PC-9 (cell line): ENCODE measurements around the gene CEP112. TPM values are rescaled to one million over a fixed set of nuclear protein-coding genes. Genes with fewer than 3 reads are reported as not detected.

ENCODE experiments used
- BruUV-seq: library from RNA; stranded (reverse); fragments of 400-500 nt; replicated peaks from 2 replicates; lab custom pipeline; 2021; lab: Mats Ljungman, UMichigan
- CTCF ChIA-PET: fragments of 300-600 bp; sonication (Branson Sonifier 250); formaldehyde crosslinking; loops from one replicate; lab custom pipeline; 2022; ENCODE audit warnings: antibody characterized with exemption; lab: Charles Lee
- POLR2A ChIA-PET: fragments of 300-600 bp; sonication (Branson Sonifier 250); formaldehyde crosslinking; loops from one replicate; lab custom pipeline; 2022; ENCODE audit warnings: antibody characterized with exemption; ENCODE audit not compliant: unreplicated experiment; lab: Charles Lee
- DNase-seq, 2 experiments: peaks; one replicate each; pipeline versions ENCODE4 v3.0.0 to v3.0.0-alpha.2; 2015 to 2022; ENCODE audit warnings: mixed read lengths in 1 of 2
- H2AFZ ChIP-seq: fragments of 200-600 bp; sonication (generic); 2 replicates; pipeline ENCODE4 v1.8.1; 2017; ENCODE audit warnings: antibody characterized with exemption
- H3F3A ChIP-seq: fragments of 200-600 bp; sonication (generic); 2 replicates; pipeline ENCODE4 v1.8.1; 2017; ENCODE audit warnings: antibody characterized with exemption, mild to moderate bottlenecking, low read depth; ENCODE audit not compliant: insufficient read depth
- H3K27ac ChIP-seq: fragments of 200-600 bp; sonication (generic); 2 replicates; pipeline ENCODE4 v1.6.1; 2016; ENCODE audit warnings: mixed run types
- H3K27me3 ChIP-seq: fragments of 200-600 bp; sonication (generic); 2 replicates; pipeline ENCODE4 v1.6.1; 2016; ENCODE audit warnings: low read depth, mixed run types; ENCODE audit not compliant: insufficient read depth
- H3K36me3 ChIP-seq: fragments of 200-600 bp; sonication (generic); 2 replicates; pipeline ENCODE4 v1.6.1; 2016; ENCODE audit warnings: low read depth, mixed run types
- H3K4me1 ChIP-seq: fragments of 200-600 bp; sonication (generic); replicated peaks from 2 replicates; pipeline ENCODE4 v1.6.1; 2016; ENCODE audit warnings: mixed run types; ENCODE audit not compliant: insufficient read depth
- H3K4me2 ChIP-seq: fragments of 200-600 bp; sonication (generic); 2 replicates; pipeline ENCODE4 v1.6.1; 2017; ENCODE audit warnings: mixed run types
- H3K4me3 ChIP-seq: fragments of 200-600 bp; sonication (generic); 2 replicates; pipeline ENCODE4 v1.6.1; 2016; ENCODE audit warnings: mixed run types
- H3K79me2 ChIP-seq: fragments of 200-600 bp; sonication (generic); 2 replicates; pipeline ENCODE4 v1.6.1; 2017; ENCODE audit warnings: low read depth, mixed run types
- H3K9me2 ChIP-seq: fragments of 200-600 bp; sonication (generic); 2 replicates; pipeline ENCODE4 v1.8.1; 2017; ENCODE audit warnings: mild to moderate bottlenecking; ENCODE audit not compliant: insufficient read depth
- H3K9me3 ChIP-seq: fragments of 200-600 bp; sonication (generic); 2 replicates; pipeline ENCODE4 v1.8.1; 2016; ENCODE audit warnings: low read depth; ENCODE audit not compliant: insufficient read depth
- H4K20me1 ChIP-seq: fragments of 200-600 bp; sonication (generic); 2 replicates; pipeline ENCODE4 v1.8.1; 2017; ENCODE audit not compliant: insufficient read depth
- EZH2 ChIP-seq: fragments of 200-600 bp; sonication (generic); IDR thresholded peaks from 2 replicates; pipeline ENCODE4 v1.8.0; 2017; ENCODE audit warnings: antibody characterized with exemption, low read depth
- intact Hi-C: fragments of 100-400 bp; cut with micrococcal nuclease; formaldehyde crosslinking; loops from one replicate; pipeline ENCODE4 v1.10.0; 2022; ENCODE audit not compliant: unreplicated experiment
- total RNA-seq: library from RNA; stranded (reverse); gene quantifications from 2 replicates; pipeline ENCODE4 v1.2.3, GENCODE V29; 2021
- TF ChIP-seq, protein P1 (sequence below): fragments of 200-600 bp; sonication (generic); conservative IDR thresholded peaks from 2 replicates; pipeline ENCODE4 v1.6.1; 2017; ENCODE audit warnings: mixed run types, antibody characterized with exemption, mild to moderate bottlenecking, moderate library complexity

Gene CEP112
- total RNA-seq, 1 experiment from 2014 or later: 4.3 TPM

DNA sequence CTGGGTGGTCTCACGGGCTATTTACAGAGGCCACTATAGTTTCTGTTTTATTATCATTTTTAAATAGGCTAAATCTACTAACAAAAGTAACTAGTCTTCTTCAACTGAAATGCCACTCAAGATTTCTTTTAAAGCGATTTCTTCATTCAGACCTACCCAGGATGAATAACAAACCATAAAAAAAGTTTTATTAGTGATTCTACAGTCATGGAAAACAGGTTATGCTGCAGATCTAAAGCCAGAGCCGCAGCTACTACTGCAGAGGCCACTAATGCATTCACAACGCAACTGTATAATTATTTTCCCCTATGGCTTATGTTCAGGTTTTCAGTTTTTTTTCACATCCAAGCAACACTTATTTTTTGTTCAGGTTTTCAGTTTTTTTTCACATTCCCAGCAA is 494.3 kb downstream of the CEP112 start:
- H3K79me2 ChIP-seq: no peaks in the 10 kb centered on the region
- H3K9me3 ChIP-seq: no peaks in the 10 kb centered on the region
- no peak for DNase-seq
- no peak overlapping the region for H3K4me2 ChIP-seq
- H3K9me2 ChIP-seq: no peaks in the 10 kb centered on the region
- H3K4me3 ChIP-seq: no peak overlapping the region
- H3F3A ChIP-seq: no peaks in the 10 kb centered on the region
- H2AFZ ChIP-seq: no peak overlapping the region
- no peaks in the 10 kb centered on the region for H3K36me3 ChIP-seq
- no peak overlapping the region for H3K27ac ChIP-seq
- no TSS peak for BruUV-seq
- H3K27me3 ChIP-seq: no peaks in the 10 kb centered on the region
- ChIA-PET CTCF (no interaction called here), POLR2A (no interaction called here)
- no peaks in the 10 kb centered on the region for H3K4me1 ChIP-seq
- H4K20me1 ChIP-seq: no peaks in the 10 kb centered on the region
- intact Hi-C loops: no loop called here
- TF ChIP-seq, protein P1, sequence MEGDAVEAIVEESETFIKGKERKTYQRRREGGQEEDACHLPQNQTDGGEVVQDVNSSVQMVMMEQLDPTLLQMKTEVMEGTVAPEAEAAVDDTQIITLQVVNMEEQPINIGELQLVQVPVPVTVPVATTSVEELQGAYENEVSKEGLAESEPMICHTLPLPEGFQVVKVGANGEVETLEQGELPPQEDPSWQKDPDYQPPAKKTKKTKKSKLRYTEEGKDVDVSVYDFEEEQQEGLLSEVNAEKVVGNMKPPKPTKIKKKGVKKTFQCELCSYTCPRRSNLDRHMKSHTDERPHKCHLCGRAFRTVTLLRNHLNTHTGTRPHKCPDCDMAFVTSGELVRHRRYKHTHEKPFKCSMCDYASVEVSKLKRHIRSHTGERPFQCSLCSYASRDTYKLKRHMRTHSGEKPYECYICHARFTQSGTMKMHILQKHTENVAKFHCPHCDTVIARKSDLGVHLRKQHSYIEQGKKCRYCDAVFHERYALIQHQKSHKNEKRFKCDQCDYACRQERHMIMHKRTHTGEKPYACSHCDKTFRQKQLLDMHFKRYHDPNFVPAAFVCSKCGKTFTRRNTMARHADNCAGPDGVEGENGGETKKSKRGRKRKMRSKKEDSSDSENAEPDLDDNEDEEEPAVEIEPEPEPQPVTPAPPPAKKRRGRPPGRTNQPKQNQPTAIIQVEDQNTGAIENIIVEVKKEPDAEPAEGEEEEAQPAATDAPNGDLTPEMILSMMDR: no peak
- TF ChIP-seq EZH2: no peak

DNA sequence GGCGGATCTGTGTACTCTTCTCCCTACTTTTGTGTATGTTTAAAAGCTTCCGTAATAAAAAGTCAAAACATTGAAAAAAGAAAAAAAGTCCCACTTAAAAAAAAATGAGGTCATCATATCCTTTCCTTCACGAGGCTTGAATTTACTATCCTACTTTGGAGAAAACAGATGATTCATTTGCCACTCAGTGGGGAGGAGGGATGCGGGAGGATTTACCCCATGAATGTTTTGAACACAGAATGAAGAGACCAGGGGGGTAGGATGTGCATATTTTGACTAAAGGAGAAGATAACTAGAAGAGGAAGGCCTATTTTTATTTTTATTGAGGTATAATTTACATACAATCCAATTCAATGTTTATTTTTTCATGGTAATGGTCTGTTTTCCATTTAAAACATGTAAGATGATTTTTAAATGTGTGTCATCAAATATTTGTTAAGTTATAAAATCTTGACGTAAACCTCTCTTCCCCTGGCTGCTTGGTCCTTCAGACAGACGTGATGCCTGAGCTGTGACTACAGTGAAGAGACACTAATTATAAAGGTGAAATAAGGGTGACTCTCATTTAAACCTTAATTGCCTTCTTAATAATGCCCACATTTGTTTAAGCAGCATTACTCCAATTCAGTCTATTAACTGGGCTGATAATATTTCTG is 495.1 kb downstream of the CEP112 start:
- Histone ChIP-seq H3K4me2 (no peak overlapping the region), H3K27ac (no peak overlapping the region), H3K36me3 (no peaks in the 10 kb centered on the region), H4K20me1 (no peaks in the 10 kb centered on the region), H3K27me3 (no peaks in the 10 kb centered on the region), H3K4me1 (no peaks in the 10 kb centered on the region), H3F3A (no peaks in the 10 kb centered on the region), H2AFZ (no peak overlapping the region), H3K79me2 (no peaks in the 10 kb centered on the region), H3K4me3 (no peak overlapping the region), H3K9me3 (no peaks in the 10 kb centered on the region), H3K9me2 (no peaks in the 10 kb centered on the region)
- intact Hi-C loops: no loop called here
- BruUV-seq: no TSS peak
- POLR2A ChIA-PET: no interaction called here
- no peak for TF ChIP-seq EZH2
- TF ChIP-seq, protein P1: no peak
- no peak for DNase-seq
- CTCF ChIA-PET: no interaction called here

DNA sequence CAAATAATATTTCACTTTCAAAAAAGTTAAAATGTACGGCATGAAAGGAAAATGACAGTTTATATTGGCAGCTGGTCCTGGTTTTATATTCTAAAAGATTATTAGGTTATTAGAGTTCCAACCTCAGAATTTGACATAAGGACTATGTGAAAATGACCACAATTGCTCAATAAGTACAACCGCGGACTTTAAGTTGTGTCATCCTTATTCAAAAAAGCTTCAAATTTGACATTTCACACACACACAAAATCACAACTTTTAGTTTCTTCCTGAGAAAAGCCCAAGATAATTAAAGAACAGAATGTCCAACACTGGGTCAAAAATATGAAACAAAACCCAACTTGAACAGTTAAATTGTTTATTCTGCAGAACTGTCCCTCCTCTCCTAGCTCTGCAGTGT is 497.3 kb downstream of the CEP112 start:
- H3K4me1 ChIP-seq: no peaks in the 10 kb centered on the region
- no peak for TF ChIP-seq EZH2
- TF ChIP-seq, protein P1: no peak
- H3K9me2 ChIP-seq: no peaks in the 10 kb centered on the region
- intact Hi-C loops: no loop called here
- no peaks in the 10 kb centered on the region for H3K27me3 ChIP-seq
- H2AFZ ChIP-seq: no peak overlapping the region
- H3K27ac ChIP-seq: no peak overlapping the region
- H3F3A ChIP-seq: no peaks in the 10 kb centered on the region
- no peak overlapping the region for H3K4me2 ChIP-seq
- H3K36me3 ChIP-seq: no peaks in the 10 kb centered on the region
- ChIA-PET CTCF (no interaction called here), POLR2A (no interaction called here)
- no TSS peak for BruUV-seq
- no peak overlapping the region for H3K4me3 ChIP-seq
- no peaks in the 10 kb centered on the region for H3K79me2 ChIP-seq
- DNase-seq: no peak
- no peaks in the 10 kb centered on the region for H3K9me3 ChIP-seq
- H4K20me1 ChIP-seq: no peaks in the 10 kb centered on the region
